ENCODE data around the gene GALNT2.

Gene GALNT2

DNA sequence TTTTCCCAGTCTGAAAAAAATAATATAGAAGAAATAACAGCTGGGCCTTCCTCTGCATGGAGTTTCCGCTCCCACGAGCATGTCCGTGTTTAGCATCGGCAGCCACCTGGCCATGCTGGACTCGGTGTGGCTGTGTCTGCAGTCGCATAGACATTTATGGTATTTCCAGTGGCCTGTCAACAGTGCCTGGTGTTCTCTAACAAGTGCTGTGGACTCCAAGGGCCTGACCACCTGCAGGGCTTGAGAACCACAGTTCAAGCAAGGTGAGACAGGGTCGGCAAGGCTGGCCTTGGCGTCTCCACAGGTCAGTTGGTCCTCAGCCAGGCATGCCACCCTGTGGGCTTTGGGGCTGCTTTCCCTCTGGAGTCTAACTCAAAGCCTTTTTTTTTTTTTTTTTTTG, 234.3 kb downstream of the GALNT2 start:
- TF ChIP-seq, protein P1, sequence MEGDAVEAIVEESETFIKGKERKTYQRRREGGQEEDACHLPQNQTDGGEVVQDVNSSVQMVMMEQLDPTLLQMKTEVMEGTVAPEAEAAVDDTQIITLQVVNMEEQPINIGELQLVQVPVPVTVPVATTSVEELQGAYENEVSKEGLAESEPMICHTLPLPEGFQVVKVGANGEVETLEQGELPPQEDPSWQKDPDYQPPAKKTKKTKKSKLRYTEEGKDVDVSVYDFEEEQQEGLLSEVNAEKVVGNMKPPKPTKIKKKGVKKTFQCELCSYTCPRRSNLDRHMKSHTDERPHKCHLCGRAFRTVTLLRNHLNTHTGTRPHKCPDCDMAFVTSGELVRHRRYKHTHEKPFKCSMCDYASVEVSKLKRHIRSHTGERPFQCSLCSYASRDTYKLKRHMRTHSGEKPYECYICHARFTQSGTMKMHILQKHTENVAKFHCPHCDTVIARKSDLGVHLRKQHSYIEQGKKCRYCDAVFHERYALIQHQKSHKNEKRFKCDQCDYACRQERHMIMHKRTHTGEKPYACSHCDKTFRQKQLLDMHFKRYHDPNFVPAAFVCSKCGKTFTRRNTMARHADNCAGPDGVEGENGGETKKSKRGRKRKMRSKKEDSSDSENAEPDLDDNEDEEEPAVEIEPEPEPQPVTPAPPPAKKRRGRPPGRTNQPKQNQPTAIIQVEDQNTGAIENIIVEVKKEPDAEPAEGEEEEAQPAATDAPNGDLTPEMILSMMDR (conservative IDR thresholded peaks at IDR 0.05): no peak
- no peak overlapping the region for H3K27ac ChIP-seq

GRCh38 chr1:230301822-230302221, 234.8 kb downstream of the GALNT2 start:
- no peak overlapping the region for H3K27ac ChIP-seq
- TF ChIP-seq, protein P1 (conservative IDR thresholded peaks at IDR 0.05): no peak

GRCh38 chr1:230303069-230303468, 236.0 kb downstream of the GALNT2 start:
- TF ChIP-seq, protein P1 (conservative IDR thresholded peaks at IDR 0.05): no peak
- no peak overlapping the region for H3K27ac ChIP-seq

DNA sequence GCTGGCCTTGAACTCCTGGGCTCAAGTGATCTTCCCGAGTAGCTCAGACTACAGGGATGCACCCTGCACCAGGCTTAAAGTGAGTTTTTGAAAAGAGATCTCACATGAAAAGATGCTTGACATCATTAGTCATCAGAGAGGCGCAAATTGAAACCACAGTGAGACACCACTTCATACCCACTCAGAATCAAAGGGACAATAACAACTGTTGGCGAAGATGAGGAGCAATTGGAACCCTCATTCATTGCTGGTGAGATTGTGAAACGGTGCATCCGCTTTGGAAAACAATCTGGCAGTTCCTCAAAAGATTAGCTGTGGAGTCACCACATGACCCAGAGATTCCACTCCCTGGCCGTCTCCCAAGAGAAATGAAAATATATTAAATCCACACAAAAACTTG, 236.8 kb downstream of the GALNT2 start:
- TF ChIP-seq, protein P1 (conservative IDR thresholded peaks at IDR 0.05): no peak

DNA sequence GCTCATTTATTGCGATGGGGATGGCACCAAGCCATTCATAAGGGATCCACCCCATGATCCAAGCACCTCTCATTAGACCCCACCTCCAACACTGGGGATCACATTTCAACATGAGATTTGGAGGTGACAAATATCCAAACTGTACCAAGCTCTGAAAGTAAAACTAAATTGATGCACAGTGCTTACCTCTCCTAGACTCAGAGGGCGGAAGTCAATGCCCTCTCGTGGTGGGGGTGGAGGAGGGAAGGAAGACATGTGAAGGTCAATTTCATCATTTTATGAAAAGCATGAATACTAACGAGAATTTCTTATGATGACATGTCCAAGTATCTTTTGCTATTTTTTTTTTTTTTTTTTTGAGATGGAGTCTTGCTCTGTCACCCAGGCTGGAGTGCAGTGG, 239.1 kb downstream of the GALNT2 start:
- H3K27ac ChIP-seq: peak overlapping the region; percentile 78; the same call in 1 of the 2 replicates
- TF ChIP-seq, protein P1 (conservative IDR thresholded peaks at IDR 0.05): no peak

More for the DNA sequence above, 236.8 kb downstream of the GALNT2 start:
- no peak overlapping the region for H3K27ac ChIP-seq

DNA sequence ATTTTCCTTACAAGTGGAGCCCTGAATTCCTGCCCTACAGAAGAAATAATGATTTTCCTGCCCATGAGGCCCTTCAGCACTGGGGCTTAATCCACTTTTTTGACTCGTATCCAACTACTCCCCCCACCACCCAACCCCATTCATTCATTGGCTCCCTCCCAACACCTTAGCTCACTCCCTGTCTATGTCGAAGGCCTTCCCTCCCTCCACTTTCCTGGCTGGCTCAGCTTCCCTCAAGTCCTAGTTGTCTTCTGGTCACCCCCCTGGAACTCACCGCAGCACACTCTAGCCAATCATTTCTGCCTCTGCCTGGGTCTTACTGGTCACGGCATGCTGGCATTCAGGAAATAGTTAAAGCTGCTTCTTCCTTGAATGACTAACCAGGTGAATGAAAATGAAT, 240.2 kb downstream of the GALNT2 start:
- peak overlapping the region; percentile 78 for H3K27ac ChIP-seq
- TF ChIP-seq, protein P1 (conservative IDR thresholded peaks at IDR 0.05): no peak

GRCh38 chr1:230308039-230308438, 241.0 kb downstream of the GALNT2 start:
- peak overlapping the region; percentile 78 for H3K27ac ChIP-seq
- TF ChIP-seq, protein P1 (conservative IDR thresholded peaks at IDR 0.05): no peak
